NCI-H187 (cell line): ENCODE data around the gene DNAJC2.

Experiments used
- DNase-seq, 2 experiments: peaks; one replicate each; lab custom pipeline; 2025; lab: John Stamatoyannopoulos, UW

The DNAJC2 gene

DNA sequence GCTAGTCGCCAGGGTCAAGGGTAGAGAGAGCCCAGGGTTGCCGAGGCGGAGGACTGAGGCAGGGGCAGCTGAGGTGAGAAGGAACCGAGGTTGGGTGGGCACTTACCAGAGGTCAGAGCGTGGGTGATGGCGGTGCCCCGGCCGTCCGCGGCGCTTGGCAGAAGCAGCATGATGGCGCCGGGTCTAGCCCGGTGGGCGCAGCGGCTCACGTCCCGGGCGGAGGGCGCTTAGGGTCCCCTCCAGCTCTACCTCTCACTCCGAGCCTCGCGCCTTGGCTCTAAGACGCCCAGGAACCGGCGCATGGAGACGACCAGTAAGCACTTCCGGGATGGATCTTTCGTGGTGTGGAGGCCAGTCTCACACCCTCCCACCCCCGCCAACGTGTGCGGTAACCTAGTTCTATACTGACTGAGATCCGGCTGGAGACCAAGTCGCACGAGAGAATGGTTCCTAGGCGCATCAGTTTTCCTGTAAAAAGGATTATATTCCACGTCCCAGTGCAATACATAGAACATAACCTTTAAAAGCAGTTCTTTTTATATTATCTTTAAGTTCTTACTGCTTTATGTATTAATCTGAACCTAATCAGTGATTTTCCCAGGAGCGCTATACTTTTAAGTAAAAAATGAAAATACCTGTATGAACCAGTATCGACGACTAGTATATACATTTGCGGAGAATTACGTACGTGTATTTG, at the start of gene DNAJC2:
TSS of gene DNAJC2 (minus strand) at position 315 of the 697 bp plus-strand sequence. CDS start at position 170, 145 bp downstream.
- DNase-seq: peak; percentile 72 to 87

DNA sequence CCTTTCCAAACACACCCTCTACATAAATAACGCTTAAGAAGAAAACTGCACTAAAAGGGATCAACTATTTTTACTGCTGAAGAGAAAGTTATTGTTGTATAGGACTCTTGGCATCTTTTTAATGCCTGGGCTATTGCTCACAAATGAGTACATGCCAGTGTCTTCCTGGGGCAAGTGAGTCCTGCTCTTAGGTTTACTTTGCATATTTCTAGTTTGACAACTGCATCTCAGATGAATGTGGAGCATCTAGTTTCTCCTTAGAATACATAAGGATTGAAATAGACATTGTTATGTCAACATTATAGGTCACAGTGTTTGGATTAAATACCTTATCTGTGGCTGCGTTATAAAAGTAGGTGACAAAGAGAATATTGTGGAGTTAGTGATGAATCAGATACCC, 47.4 kb upstream of the DNAJC2 start:
- no peak for DNase-seq

DNA sequence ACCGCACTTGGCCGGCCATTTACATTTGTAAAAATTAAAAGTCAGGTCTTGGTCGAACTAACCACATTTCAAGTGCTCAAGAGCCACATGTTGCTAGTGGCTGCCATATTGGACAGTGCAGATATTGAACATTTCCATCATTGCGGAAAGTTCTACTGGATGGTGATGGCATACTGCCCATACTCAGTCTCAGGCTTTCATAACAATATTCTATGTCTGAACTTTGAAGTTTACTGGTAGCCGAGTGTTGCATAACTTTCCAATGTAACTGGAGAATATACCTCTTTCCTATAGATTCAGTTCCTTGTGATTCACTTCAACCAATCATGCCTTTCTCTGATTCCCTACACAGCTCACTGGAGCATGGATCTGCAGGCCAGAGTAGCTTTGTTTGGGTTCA, 46.6 kb upstream of the DNAJC2 start:
- DNase-seq: no peak

GRCh38 chr7:103389263-103389662, 44.7 kb upstream of the DNAJC2 start:
- no peak for DNase-seq

DNA sequence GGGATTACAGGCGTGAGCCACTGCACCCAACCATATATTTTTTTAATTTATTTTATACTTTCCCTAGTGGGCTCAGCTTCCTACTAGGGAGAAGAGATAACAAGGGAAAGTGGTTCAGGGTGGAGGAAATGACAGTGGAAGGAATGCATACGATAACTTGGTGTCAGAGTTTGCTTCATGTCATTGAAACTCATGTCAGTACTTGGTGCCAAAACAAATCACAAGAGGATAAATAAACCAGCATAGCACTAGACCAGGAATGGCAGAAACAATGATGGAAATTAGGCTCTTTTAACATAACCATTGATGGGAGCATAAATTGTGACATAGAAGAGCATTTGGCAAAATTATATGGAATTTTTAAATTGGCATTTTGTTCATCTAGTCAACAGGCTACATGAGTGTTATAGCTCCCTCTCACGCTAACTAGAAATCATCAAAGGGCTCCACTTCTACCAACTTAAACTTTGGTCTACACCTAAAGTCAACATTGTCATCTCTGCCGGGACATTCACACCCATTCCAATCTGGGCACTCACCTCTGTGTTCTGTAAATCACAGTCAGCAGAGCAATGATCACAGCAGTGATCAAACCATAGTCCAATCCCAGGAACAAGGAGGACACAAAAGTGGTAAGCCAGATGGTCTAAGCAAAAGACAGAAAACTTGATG, 44.0 kb upstream of the DNAJC2 start:
- DNase-seq: no peak

- no peak for DNase-seq
Measured at GRCh38 chr7:103387242-103387641, 42.7 kb upstream of the DNAJC2 start.

- DNase-seq: no peak
Measured at GRCh38 chr7:103382032-103382402, 37.5 kb upstream of the DNAJC2 start.

DNA sequence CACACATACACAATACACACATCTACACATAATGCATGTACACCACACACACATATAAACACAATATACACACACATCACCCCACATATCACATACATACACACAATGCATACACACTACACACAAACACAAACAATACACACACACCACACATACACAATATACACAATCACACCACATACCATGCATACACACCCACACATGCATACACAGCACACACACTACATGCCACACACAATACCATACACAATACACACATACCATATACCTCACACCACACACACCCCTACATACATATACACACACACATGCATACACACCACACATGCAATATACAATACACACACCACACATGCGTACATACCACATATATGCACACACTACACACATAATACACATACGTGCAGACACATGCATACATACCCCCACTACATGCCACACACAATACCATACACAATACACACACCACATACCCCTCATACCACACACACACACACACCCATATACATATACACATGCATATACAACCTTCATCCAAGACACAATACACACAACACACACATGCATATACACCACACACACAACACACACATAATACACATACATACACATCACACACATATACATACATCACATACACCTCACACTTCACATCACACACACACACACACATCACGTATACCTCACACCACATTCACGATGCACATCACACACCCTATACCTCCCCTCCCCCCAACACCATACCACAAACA, 36.9 kb upstream of the DNAJC2 start:
- no peak for DNase-seq

GRCh38 chr7:103380395-103381191, 36.0 kb upstream of the DNAJC2 start:
- DNase-seq: no peak

GRCh38 chr7:103379270-103379975, 34.9 kb upstream of the DNAJC2 start:
- no peak for DNase-seq

DNA sequence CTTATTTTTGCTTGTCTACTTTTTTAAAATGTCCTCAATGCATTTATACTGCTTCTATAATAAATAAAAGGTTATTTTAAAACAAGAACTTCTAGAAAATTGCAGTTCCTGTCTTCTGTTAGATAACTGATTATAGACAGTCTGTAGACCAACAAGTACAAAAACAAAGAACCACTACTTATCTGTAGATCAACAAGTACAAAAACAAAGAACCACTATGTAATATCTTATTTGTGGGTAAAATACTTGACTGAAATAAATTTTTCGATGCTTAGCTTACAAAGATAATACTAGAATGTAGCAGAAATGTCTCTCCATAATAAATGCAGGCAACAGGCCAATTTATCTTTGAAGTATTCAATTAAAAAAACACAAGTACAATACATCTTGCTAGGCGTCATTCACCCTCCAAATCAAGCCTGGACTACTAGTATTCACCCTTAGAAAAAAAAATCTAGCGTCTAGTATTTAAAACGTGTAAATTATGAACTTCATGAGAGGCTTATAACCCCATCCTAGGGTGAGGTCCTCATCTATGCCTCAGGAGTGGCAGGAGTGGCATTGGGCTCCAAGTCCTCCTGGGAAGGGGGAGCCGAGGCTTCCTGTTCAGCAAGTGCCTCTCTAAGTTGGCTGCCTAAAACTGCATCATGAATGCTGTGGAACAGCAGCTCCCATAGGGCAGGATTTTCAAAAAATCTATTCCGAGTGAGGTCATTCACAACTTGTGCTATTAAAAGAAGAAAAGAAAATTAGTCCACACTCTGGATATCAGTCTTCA, 29.5 kb upstream of the DNAJC2 start:
- DNase-seq: no peak

DNA sequence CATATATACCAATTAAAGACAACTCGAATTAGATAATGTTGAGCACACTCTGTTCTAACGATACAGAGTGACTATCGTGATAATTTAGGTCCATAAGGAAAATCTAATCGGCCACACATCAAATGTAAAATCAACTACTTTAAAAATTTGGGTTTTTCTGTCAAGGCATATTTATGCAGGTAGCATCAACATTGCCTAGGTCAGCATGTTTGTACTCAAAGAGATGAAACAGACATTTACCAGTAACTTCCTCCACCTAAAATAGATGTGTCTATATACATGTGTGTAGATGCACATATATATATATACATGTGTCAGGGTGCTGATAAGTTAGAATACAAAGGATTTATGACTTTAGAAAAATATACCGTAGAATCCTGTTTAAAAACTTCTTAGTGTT, 24.9 kb upstream of the DNAJC2 start:
- DNase-seq: no peak

DNA sequence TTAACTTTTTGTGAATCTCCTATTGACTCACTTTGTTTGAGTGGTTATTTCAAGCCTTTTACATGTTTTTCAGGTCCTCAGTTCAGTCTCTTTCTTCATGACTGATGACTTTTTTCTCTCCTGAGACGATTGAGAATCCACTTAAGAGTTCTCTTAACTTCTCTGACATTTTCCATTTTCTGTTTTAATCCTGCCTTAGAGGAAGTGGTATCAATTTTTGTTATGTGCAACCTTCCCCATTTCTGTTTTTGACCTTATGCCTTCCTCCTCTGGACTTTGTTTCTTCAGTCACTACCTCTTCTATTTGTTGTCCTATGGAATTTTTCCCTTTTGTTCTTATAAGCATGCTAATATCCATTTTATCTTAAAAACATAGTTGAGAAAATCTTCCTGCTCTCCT, 5.2 kb upstream of the DNAJC2 start:
- no peak for DNase-seq

DNA sequence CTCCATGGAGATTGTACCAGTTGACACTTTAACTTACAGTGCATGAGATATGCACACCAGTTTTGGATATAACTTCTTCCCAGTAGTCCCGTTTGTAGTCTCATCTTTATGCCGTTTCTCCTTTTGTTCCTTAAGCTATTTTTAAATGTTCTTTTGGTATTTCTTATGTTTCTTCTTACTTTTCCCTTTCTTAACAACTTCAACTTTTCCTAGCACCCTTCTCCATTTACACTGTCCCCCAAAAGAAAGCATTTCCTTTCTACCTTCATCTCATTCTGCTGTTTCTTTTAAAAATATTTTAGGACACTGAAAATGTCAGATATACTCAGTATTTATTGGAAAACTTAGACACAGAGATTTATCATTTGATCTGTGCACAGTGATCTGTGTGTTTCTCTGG, 4.4 kb upstream of the DNAJC2 start:
- DNase-seq: no peak

- DNase-seq: no peak
Measured at GRCh38 chr7:103348452-103348851, 3.9 kb upstream of the DNAJC2 start.

DNA sequence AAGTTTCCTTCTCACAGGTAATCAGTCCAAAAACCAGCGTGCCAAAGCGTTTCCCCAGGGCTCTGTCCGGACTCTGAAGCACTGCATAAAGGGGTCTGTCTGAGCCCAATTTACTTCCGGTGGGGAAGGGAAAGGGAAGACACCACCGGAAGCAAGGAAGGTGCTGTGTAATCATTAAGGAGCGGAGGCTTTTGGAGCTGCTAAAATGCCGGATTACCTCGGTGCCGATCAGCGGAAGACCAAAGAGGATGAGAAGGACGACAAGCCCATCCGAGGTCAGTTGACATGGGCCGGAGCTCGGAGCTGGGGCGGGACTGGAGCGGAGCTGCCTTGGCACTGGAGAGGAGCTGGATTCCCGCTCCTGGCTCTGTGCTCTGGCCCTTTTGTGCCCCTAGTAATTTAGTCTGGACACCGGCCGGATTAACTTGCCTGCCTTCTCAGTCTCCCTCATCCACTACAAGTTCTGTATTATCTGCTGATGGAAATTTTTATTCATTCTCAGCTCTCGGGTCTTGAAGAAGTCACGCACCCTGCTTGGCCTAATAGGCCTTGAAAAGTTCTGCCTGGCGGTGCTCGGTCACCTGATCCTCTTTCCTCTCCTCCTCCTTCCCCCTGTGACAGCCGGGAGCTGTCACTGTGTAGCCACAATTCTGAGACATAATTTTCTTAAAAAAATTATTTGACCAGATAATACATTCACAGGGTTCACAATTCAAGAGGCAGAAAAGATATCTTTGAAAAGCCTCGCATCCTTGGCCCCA, 3.1 kb upstream of the DNAJC2 start, which contains the start of gene PSMC2:
TSS of gene PSMC2 (plus strand) at position 137 of the 761 bp plus-strand sequence. CDS start at position 206, 69 bp downstream.
- DNase-seq: peak; percentile 80 to 85

DNA sequence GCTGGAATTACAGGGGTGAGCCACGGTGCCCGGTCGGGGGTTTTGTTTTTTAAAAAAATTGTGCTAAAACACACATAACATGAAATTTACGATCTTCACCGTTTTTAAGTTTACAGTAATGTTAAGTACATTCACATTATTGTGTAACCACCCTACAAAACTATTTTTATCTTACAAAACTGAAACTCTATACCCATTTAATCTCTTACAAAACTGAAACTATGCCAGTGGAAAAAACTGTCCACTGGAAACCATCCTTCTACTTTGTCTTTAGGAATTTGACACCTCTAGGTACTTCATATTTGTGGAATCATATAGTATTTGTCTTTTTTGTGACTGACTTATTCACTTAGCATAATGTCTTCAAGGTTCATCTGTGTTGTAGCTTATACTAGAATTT, 1.8 kb upstream of the DNAJC2 start:
- no peak for DNase-seq

DNA sequence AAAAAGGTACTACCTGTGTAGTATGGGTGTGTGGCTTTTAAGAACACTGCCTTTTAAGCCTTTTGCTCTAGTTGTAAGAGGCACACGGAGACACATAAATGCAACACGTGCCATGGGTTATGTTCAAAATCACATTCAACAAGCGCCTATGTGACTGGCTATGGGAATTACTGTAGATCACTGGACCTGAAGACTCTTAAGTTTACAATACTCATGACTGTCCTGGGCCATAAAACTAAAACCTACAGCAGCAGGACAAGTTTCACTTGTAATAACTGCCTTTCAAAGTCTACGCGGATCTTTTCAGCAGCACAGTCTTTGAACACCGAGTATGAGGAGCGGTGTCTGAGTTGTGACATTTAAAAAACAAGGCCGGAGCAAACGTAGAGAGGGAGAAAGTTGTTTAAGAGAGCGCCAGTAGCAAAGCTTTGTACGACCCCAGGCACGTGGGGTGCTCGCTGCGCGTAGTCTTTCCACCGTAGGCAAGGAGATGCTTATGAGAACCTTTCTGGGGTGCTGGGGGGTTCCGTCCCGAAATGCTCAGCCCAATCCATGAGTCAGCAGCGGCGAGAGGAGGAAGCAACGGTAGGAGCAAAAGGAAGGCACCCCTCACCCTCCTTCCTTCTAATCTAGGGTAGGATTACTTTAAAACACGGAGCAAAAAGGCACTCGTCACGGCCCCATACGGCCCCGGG, 662 bp downstream of the DNAJC2 start:
- DNase-seq: no peak

GRCh38 chr7:103343332-103343731, 1.2 kb downstream of the DNAJC2 start:
- DNase-seq: no peak
